Measurements from ENCODE around the gene SPRY1. TPM values are rescaled to one million over a fixed set of nuclear protein-coding genes. Genes with fewer than 3 reads are reported as not detected.

Gene SPRY1
- total RNA-seq, 1 experiment from 2014 or later, result 38.5 TPM

GRCh38 chr4:123430031-123430430 lies 33.4 kb downstream of the SPRY1 start:
- no peak for DNase-seq

GRCh38 chr4:123430501-123430900 lies 33.9 kb downstream of the SPRY1 start:
- H3K9me3 Mint-ChIP-seq (ENCODE audit: low read depth, unreplicated experiment), result no peaks in the 10 kb centered on the region
- peaks cover 8% of the 10 kb centered on the region for H3K4me1 Mint-ChIP-seq (ENCODE audit: low read depth, unreplicated experiment)
- no peaks in the 10 kb centered on the region for H3K36me3 Mint-ChIP-seq (ENCODE audit: insufficient read depth, unreplicated experiment)
- CTCF ChIA-PET, result no interaction called here
- no peak overlapping the region for H3K27ac Mint-ChIP-seq (ENCODE audit: unreplicated experiment)
- no peak for TF ChIP-seq CTCF (IDR thresholded peaks at IDR 0.05; ENCODE audit: unreplicated experiment)
- H3K27me3 Mint-ChIP-seq (ENCODE audit: unreplicated experiment), result no peaks in the 10 kb centered on the region
- no peak for DNase-seq
- intact Hi-C loops (cut with micrococcal nuclease; ENCODE audit: unreplicated experiment), result no loop called here
- BruUV-seq (replicated peaks), result no TSS peak
- no peak overlapping the region for H3K4me3 Mint-ChIP-seq (ENCODE audit: low read depth, unreplicated experiment)

More at GRCh38 chr4:123430031-123430430, 33.4 kb downstream of the SPRY1 start:
- CTCF ChIA-PET, result no interaction called here
- Mint-ChIP-seq H3K4me3 (ENCODE audit: low read depth, unreplicated experiment) (no peak overlapping the region), H3K36me3 (ENCODE audit: insufficient read depth, unreplicated experiment) (no peaks in the 10 kb centered on the region), H3K27ac (ENCODE audit: unreplicated experiment) (no peak overlapping the region), H3K27me3 (ENCODE audit: unreplicated experiment) (no peaks in the 10 kb centered on the region), H3K4me1 (ENCODE audit: low read depth, unreplicated experiment) (peaks cover 8% of the 10 kb centered on the region), H3K9me3 (ENCODE audit: low read depth, unreplicated experiment) (no peaks in the 10 kb centered on the region)
- no peak for TF ChIP-seq CTCF (IDR thresholded peaks at IDR 0.05; ENCODE audit: unreplicated experiment)
- intact Hi-C loops (cut with micrococcal nuclease; ENCODE audit: unreplicated experiment), result no loop called here
- no TSS peak for BruUV-seq (replicated peaks)

- Mint-ChIP-seq H3K9me3 (ENCODE audit: low read depth, unreplicated experiment) (no peaks in the 10 kb centered on the region), H3K4me1 (ENCODE audit: low read depth, unreplicated experiment) (peaks cover 8% of the 10 kb centered on the region), H3K4me3 (ENCODE audit: low read depth, unreplicated experiment) (no peak overlapping the region), H3K36me3 (ENCODE audit: insufficient read depth, unreplicated experiment) (no peaks in the 10 kb centered on the region), H3K27ac (ENCODE audit: unreplicated experiment) (no peak overlapping the region), H3K27me3 (ENCODE audit: unreplicated experiment) (no peaks in the 10 kb centered on the region)
- no peak for DNase-seq
- CTCF ChIA-PET, result no interaction called here
- BruUV-seq (replicated peaks), result no TSS peak
- intact Hi-C loops (cut with micrococcal nuclease; ENCODE audit: unreplicated experiment), result no loop called here
- no peak for TF ChIP-seq CTCF (IDR thresholded peaks at IDR 0.05; ENCODE audit: unreplicated experiment)
These were observed 37.0 kb downstream of the SPRY1 start for GRCh38 chr4:123433573-123433972.

GRCh38 chr4:123433976-123434375 lies 37.4 kb downstream of the SPRY1 start:
- no peak overlapping the region for H3K4me3 Mint-ChIP-seq (ENCODE audit: low read depth, unreplicated experiment)
- BruUV-seq (replicated peaks), result no TSS peak
- no peaks in the 10 kb centered on the region for H3K36me3 Mint-ChIP-seq (ENCODE audit: insufficient read depth, unreplicated experiment)
- H3K27ac Mint-ChIP-seq (ENCODE audit: unreplicated experiment), result no peak overlapping the region
- H3K4me1 Mint-ChIP-seq (ENCODE audit: low read depth, unreplicated experiment), result peaks cover 8% of the 10 kb centered on the region
- CTCF ChIA-PET, result no interaction called here
- intact Hi-C loops (cut with micrococcal nuclease; ENCODE audit: unreplicated experiment), result no loop called here
- no peak for TF ChIP-seq CTCF (IDR thresholded peaks at IDR 0.05; ENCODE audit: unreplicated experiment)
- no peaks in the 10 kb centered on the region for H3K9me3 Mint-ChIP-seq (ENCODE audit: low read depth, unreplicated experiment)
- H3K27me3 Mint-ChIP-seq (ENCODE audit: unreplicated experiment), result no peaks in the 10 kb centered on the region
- DNase-seq, result no peak

Measured in Calu3 (cell line).